GM23338 (cell line): ENCODE results near the gene PCLO.

ENCODE experiments used
- EZH2 ChIP-seq: fragments of 200-600 bp; sonication (generic); IDR thresholded peaks from one replicate; pipeline ENCODE4 v1.8.0; 2017; ENCODE audit warnings: antibody characterized with exemption, mild to moderate bottlenecking, low read depth; ENCODE audit not compliant: unreplicated experiment
- POLR2AphosphoS5 ChIP-seq: IDR thresholded peaks from 2 replicates; pipeline ENCODE4 v1.6.1; 2016; ENCODE audit warnings: antibody characterized with exemption, low read depth

DNA sequence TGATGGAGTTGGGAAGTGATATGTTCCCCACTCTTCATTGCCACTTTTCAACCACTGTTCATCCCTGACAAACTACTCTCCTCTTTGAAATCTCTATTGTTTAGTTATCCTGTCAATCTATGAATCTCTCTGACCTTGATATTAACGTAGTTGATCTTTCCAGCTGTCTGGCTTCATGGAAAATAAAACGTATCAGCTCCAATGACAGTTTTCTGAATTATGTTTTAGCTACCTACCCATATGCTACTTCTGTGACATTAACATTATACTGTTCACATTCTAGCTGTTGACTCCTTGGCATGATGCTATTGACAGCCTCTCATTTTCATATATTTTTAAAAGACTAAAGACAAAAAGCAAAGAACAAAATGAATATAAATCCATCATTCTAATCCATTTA, 53.3 kb downstream of the PCLO start:
- no peak for TF ChIP-seq POLR2AphosphoS5
- no peak for TF ChIP-seq EZH2
